H9 (cell line): ENCODE data around the gene CYTH3. TPM values are rescaled to one million over a fixed set of nuclear protein-coding genes. Genes with fewer than 3 reads are reported as not detected.

ENCODE experiments used
- DNase-seq: peaks from one replicate; pipeline ENCODE4 v3.0.0-alpha.2; 2017
- H2AFZ ChIP-seq: one replicate; pipeline ENCODE4 v1.6.1; 2013; ENCODE audit warnings: mild to moderate bottlenecking, low read length, control low read depth, moderate library complexity
- H2AK5ac ChIP-seq: 2 replicates; pipeline ENCODE4 v1.6.1; 2013; ENCODE audit warnings: low read length, control low read depth, mixed read lengths; ENCODE audit not compliant: insufficient read length
- H2BK120ac ChIP-seq: one replicate; pipeline ENCODE4 v1.6.1; 2013; ENCODE audit warnings: low read depth, mild to moderate bottlenecking, low read length, control low read depth, inconsistent platforms; ENCODE audit not compliant: poor library complexity, severe bottlenecking
- H2BK12ac ChIP-seq: 2 replicates; pipeline ENCODE4 v1.6.1; 2013; ENCODE audit warnings: low read length, control low read depth, mixed read lengths, low read depth; ENCODE audit not compliant: insufficient read length
- H2BK15ac ChIP-seq: 2 replicates; pipeline ENCODE4 v1.6.1; 2013; ENCODE audit warnings: low read depth, low read length, control low read depth
- H2BK20ac ChIP-seq: one replicate; pipeline ENCODE4 v1.6.1; 2013; ENCODE audit warnings: low read depth, mild to moderate bottlenecking, low read length, control low read depth, inconsistent platforms; ENCODE audit not compliant: poor library complexity, severe bottlenecking
- H2BK5ac ChIP-seq: 2 replicates; pipeline ENCODE4 v1.6.1; 2013; ENCODE audit warnings: low read length, control low read depth, mixed read lengths; ENCODE audit not compliant: insufficient read length
- H3K14ac ChIP-seq: 2 replicates; pipeline ENCODE4 v1.6.1; 2013; ENCODE audit warnings: low read length, control low read depth; ENCODE audit not compliant: insufficient read depth
- H3K18ac ChIP-seq: 2 replicates; pipeline ENCODE4 v1.6.1; 2013; ENCODE audit warnings: low read depth, mild to moderate bottlenecking, mixed read lengths, low read length, control low read depth; ENCODE audit not compliant: insufficient read length
- H3K23ac ChIP-seq: 2 replicates; pipeline ENCODE4 v1.6.1; 2013; ENCODE audit warnings: low read length, control low read depth, mixed read lengths, low read depth; ENCODE audit not compliant: insufficient read length
- H3K23me2 ChIP-seq: 2 replicates; pipeline ENCODE4 v1.6.1; 2013; ENCODE audit warnings: low read depth, mild to moderate bottlenecking, mixed read lengths, low read length, control low read depth; ENCODE audit not compliant: insufficient read length, poor library complexity, severe bottlenecking
- H3K27ac ChIP-seq: 2 replicates; pipeline ENCODE4 v1.5.1; 2013; ENCODE audit warnings: low read length, control low read depth, mixed read lengths, low read depth; ENCODE audit not compliant: insufficient read length
- H3K27me3 ChIP-seq: 2 replicates; pipeline ENCODE4 v1.6.1; 2013; ENCODE audit warnings: low read length, control low read depth, inconsistent platforms; ENCODE audit not compliant: insufficient read depth
- H3K4ac ChIP-seq: 2 replicates; pipeline ENCODE4 v1.6.1; 2013; ENCODE audit warnings: low read depth, mild to moderate bottlenecking, control low read depth, inconsistent platforms, low read length, moderate library complexity
- H3K4me1 ChIP-seq: 2 replicates; pipeline ENCODE4 v1.6.1; 2013; ENCODE audit warnings: low read length, control low read depth, inconsistent platforms; ENCODE audit not compliant: insufficient read depth
- H3K4me2 ChIP-seq: 2 replicates; pipeline ENCODE4 v1.6.1; 2013; ENCODE audit warnings: low read length, control low read depth, mixed read lengths; ENCODE audit not compliant: insufficient read length, insufficient read depth
- H3K56ac ChIP-seq: 2 replicates; pipeline ENCODE4 v1.6.1; 2013; ENCODE audit warnings: low read depth, mild to moderate bottlenecking, mixed read lengths, low read length, control low read depth; ENCODE audit not compliant: insufficient read length
- H3K79me1 ChIP-seq: 2 replicates; pipeline ENCODE4 v1.6.1; 2013; ENCODE audit warnings: low read depth, mild to moderate bottlenecking, moderate library complexity, low read length, control low read depth, inconsistent platforms; ENCODE audit not compliant: insufficient read depth, poor library complexity, severe bottlenecking
- H3K79me2 ChIP-seq: 2 replicates; pipeline ENCODE4 v1.6.1; 2013; ENCODE audit warnings: low read length, control low read depth, inconsistent platforms; ENCODE audit not compliant: insufficient read depth
- H3K9ac ChIP-seq: 2 replicates; pipeline ENCODE4 v1.6.1; 2013; ENCODE audit warnings: low read length, control low read depth, mixed read lengths; ENCODE audit not compliant: insufficient read length; ENCODE audit errors: extremely low read depth
- H3K9me3 ChIP-seq: one replicate; pipeline ENCODE4 v1.6.1; 2013; ENCODE audit warnings: low read depth, low read length, inconsistent platforms; ENCODE audit not compliant: control insufficient read depth
- H3T11ph ChIP-seq: one replicate; pipeline ENCODE4 v1.6.1; 2013; ENCODE audit warnings: mild to moderate bottlenecking, low read length, control low read depth, inconsistent platforms
- H4K20me1 ChIP-seq: one replicate; pipeline ENCODE4 v1.6.1; 2013; ENCODE audit not compliant: control insufficient read depth, insufficient read length, insufficient read depth
- H4K5ac ChIP-seq: 2 replicates; pipeline ENCODE4 v1.6.1; 2013; ENCODE audit warnings: low read depth, mild to moderate bottlenecking, mixed read lengths, low read length, control low read depth; ENCODE audit not compliant: insufficient read length
- H4K8ac ChIP-seq: replicated peaks from 2 replicates; pipeline ENCODE4 v1.6.1; 2013; ENCODE audit warnings: low read length, control low read depth, mixed read lengths, low read depth; ENCODE audit not compliant: insufficient read length
- H4K91ac ChIP-seq: 2 replicates; pipeline ENCODE4 v1.6.1; 2013; ENCODE audit warnings: low read depth, mild to moderate bottlenecking, moderate library complexity, mixed read lengths, low read length, control low read depth; ENCODE audit not compliant: insufficient read length
- H3K27ac Mint-ChIP-seq, 3 experiments: 2 replicates in 2 of 3; 3 replicates in 1 of 3; pipeline ENCODE4 v1.8.0; 2020 to 2021; ENCODE audit warnings: mixed read lengths in 3 of 3, mild to moderate bottlenecking in 1 of 3, moderate library complexity in 1 of 3
- H3K27me3 Mint-ChIP-seq: 2 replicates; pipeline ENCODE4 v1.8.0; 2021; ENCODE audit warnings: low read depth, mild to moderate bottlenecking, moderate library complexity, mixed read lengths
- H3K36me3 Mint-ChIP-seq, 3 experiments: 2 replicates in 2 of 3; 3 replicates in 1 of 3; pipeline ENCODE4 v1.8.0; 2020 to 2021; ENCODE audit warnings: low read depth in 3 of 3, mixed read lengths in 3 of 3; ENCODE audit not compliant: insufficient read depth in 1 of 3
- H3K4me1 Mint-ChIP-seq, 2 experiments: 2 replicates each; pipeline ENCODE4 v1.8.0; 2020; ENCODE audit warnings: mixed read lengths in 2 of 2
- H3K4me3 Mint-ChIP-seq, 2 experiments: 2 replicates in 1 of 2; 3 replicates in 1 of 2; pipeline ENCODE4 v1.8.0; 2020 to 2021; ENCODE audit warnings: mild to moderate bottlenecking in 2 of 2, mixed read lengths in 2 of 2, moderate library complexity in 1 of 2
- H3K9me3 Mint-ChIP-seq, 2 experiments: 2 replicates in 1 of 2; 3 replicates in 1 of 2; pipeline ENCODE4 v1.8.0; 2020; ENCODE audit warnings: mild to moderate bottlenecking in 2 of 2, mixed read lengths in 2 of 2, moderate library complexity in 1 of 2
- WGBS: extraction: QIAGEN DNeasy Blood & Tissue Kit; methylation state at CpG from one replicate; pipeline ENCODE4 v1.1.7; 2013; ENCODE audit warnings: missing lambda C conversion rate, low lambda C conversion rate, mixed read lengths; ENCODE audit not compliant: insufficient read length; ENCODE audit errors: extremely low coverage; 5-methylcytosine and 5-hydroxymethylcytosine counted together
- total RNA-seq: library from RNA; stranded (reverse); gene quantifications from 2 replicates; pipeline ENCODE4 v1.2.1, GENCODE V29; 2021
- TF ChIP-seq, protein P1 (sequence below): fragments of 200-600 bp; sonication (generic); conservative IDR thresholded peaks from 3 replicates; pipeline ENCODE4 v1.8.0; 2021; ENCODE audit warnings: antibody characterized with exemption, mild to moderate bottlenecking

The CYTH3 gene
- total RNA-seq, 1 experiment from 2014 or later: 12.3 TPM

DNA sequence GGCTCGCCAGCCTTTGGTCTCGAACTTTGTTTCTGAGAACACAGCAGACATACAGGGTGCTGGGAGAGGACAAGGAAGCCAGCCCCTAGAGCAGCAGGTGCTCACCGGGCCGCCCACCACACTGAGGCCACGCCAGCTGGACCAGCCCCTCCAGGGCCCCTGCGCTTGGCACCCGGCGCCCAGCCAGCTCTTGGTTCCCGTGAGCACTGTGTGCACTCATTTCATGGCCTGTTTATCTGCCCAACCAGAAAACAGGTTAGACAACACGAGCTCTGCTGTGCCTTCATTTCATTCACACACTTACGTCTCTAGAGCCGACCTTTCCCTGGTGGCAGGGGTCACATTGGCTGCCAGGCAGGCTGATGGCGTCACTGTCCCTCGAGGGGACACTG lies 104.0 kb downstream of the CYTH3 start:
- H2BK20ac ChIP-seq: no peak overlapping the region
- H3K9ac ChIP-seq: no peak overlapping the region
- H3K4ac ChIP-seq: no peak overlapping the region
- no peak overlapping the region for H3K23ac ChIP-seq
- no peaks in the 10 kb centered on the region; the same call in 1 of the 2 replicates for H3K27me3 Mint-ChIP-seq
- H4K8ac ChIP-seq: no peak overlapping the region
- TF ChIP-seq, protein P1, sequence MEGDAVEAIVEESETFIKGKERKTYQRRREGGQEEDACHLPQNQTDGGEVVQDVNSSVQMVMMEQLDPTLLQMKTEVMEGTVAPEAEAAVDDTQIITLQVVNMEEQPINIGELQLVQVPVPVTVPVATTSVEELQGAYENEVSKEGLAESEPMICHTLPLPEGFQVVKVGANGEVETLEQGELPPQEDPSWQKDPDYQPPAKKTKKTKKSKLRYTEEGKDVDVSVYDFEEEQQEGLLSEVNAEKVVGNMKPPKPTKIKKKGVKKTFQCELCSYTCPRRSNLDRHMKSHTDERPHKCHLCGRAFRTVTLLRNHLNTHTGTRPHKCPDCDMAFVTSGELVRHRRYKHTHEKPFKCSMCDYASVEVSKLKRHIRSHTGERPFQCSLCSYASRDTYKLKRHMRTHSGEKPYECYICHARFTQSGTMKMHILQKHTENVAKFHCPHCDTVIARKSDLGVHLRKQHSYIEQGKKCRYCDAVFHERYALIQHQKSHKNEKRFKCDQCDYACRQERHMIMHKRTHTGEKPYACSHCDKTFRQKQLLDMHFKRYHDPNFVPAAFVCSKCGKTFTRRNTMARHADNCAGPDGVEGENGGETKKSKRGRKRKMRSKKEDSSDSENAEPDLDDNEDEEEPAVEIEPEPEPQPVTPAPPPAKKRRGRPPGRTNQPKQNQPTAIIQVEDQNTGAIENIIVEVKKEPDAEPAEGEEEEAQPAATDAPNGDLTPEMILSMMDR: no peak
- H3K23me2 ChIP-seq: no peaks in the 10 kb centered on the region
- H3K27me3 ChIP-seq: no peaks in the 10 kb centered on the region
- H3K4me1 ChIP-seq: peaks cover 4% of the 10 kb centered on the region; the same call in 1 of the 2 replicates
- no peaks in the 10 kb centered on the region for H4K20me1 ChIP-seq
- H2BK120ac ChIP-seq: no peak overlapping the region
- no peaks in the 10 kb centered on the region for H3K79me1 ChIP-seq
- no peak overlapping the region for H2BK15ac ChIP-seq
- H3K14ac ChIP-seq: no peak overlapping the region
- no peak overlapping the region for H4K91ac ChIP-seq
- H3K27ac ChIP-seq: no peak overlapping the region
- no peaks in the 10 kb centered on the region for H3K9me3 Mint-ChIP-seq
- no peak overlapping the region for H4K5ac ChIP-seq
- H3K79me2 ChIP-seq: no peaks in the 10 kb centered on the region
- peaks cover 21 to 41% of the 10 kb centered on the region in 2 experiments for H3K4me1 Mint-ChIP-seq
- no peak for DNase-seq
- no peak overlapping the region for H2BK12ac ChIP-seq
- no peak overlapping the region for H3K4me3 Mint-ChIP-seq
- no peak overlapping the region for H3K18ac ChIP-seq
- no peak overlapping the region for H3K56ac ChIP-seq
- no peak overlapping the region for H2AFZ ChIP-seq
- H3K9me3 ChIP-seq: no peaks in the 10 kb centered on the region
- H3K4me2 ChIP-seq: no peak overlapping the region
- H3K27ac Mint-ChIP-seq: peak overlapping the region in 2 of 3 experiments; percentile 48 to 94; a peak in 4 of 7 replicates
- H3T11ph ChIP-seq: no peak overlapping the region
- no CpG with 5 or more reads among the region's 14 CpGs for WGBS
- no peak overlapping the region for H2BK5ac ChIP-seq
- H3K36me3 Mint-ChIP-seq: peaks cover 5 to 13% (median 6%) of the 10 kb centered on the region in 3 experiments; a peak in 6 of 7 replicates
- no peak overlapping the region for H2AK5ac ChIP-seq
